ENCODE data around the gene AHRR. TPM values are rescaled to one million over a fixed set of nuclear protein-coding genes. Genes with fewer than 3 reads are reported as not detected.

The AHRR gene
- total and polyA plus RNA-seq, 2 experiments from 2014 or later: 0.27 to 1.8 TPM

DNA sequence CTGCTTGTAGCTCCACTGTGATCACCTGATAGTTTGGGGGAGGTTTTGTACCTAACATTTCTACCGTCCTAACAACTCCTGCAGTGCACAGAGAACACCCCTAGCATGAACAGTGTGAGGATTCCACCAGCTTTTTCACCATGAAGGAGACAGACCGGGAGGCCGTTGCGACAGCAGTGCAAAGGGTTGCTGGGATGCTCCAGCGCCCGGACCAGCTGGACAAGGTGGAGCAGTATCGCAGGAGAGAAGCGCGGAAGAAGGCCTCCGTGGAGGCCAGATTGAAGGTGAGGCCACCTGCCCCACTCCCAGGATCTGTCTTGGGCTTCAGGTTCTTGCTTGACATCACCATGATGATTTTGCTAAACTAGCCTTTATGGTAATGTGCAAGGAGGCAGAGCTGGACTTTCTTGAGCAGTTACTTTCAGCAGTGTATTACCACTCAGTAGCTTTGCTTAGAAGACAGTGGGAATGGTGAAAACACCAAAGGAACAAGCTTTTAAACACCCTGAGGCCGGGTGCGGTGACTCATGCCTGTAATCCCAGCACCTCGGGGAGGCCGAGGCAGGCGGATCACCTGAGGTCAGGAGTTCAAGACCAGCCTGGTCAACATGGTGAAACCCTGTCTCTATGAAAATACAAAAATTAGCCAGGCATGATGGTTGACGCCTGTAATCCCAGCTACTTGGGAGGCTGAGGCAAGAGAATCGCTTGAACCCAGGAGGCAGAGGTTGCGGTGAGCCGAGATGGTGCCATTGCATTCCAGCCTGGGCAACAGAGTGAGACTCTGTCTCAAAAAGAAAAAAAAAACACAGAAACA is 124.8 kb downstream of the AHRR start:
- Mint-ChIP-seq H3K4me3 (no peak overlapping the region), H3K36me3 (ENCODE audit: low read depth) (peaks cover 39% of the 10 kb centered on the region), H3K27ac (no peak overlapping the region), H3K9me3 (peaks cover 3% of the 10 kb centered on the region; the same call in 1 of the 3 replicates), H3K27me3 (ENCODE audit: insufficient read depth, low read depth, poor library complexity) (peaks cover 14% of the 10 kb centered on the region), H3K4me1 (peaks cover 3% of the 10 kb centered on the region; the same call in 2 of the 3 replicates)
- Histone ChIP-seq H3K27me3 (ENCODE audit: insufficient read depth) (no peaks in the 10 kb centered on the region), H3F3A (replicated peaks; ENCODE audit: low read depth) (no peaks in the 10 kb centered on the region), H3K4me3 (no peak overlapping the region), H3K27ac (ENCODE audit: low read depth) (no peak overlapping the region), H3K79me2 (replicated peaks; ENCODE audit: insufficient read depth) (peaks cover 18% of the 10 kb centered on the region), H3K4me2 (no peak overlapping the region), H3K36me3 (ENCODE audit: insufficient read depth) (peaks cover 18% of the 10 kb centered on the region), H4K20me1 (replicated peaks; ENCODE audit: insufficient read depth) (peaks cover 7% of the 10 kb centered on the region), H3K9me2 (ENCODE audit: insufficient read depth) (no peaks in the 10 kb centered on the region), H2AFZ (no peak overlapping the region), H3K4me1 (ENCODE audit: insufficient read depth) (peaks cover 6% of the 10 kb centered on the region; the same call in 1 of the 2 replicates)
- no peak for ATAC-seq
- DNase-seq (ENCODE audit: low spot score): no peak
- TF ChIP-seq EZH2phosphoT487 (IDR thresholded peaks at IDR 0.05; ENCODE audit: unreplicated experiment) (no peak), STAT1 (IDR thresholded peaks at IDR 0.05; ENCODE audit: unreplicated experiment) (no peak), POLR2AphosphoS5 (IDR thresholded peaks at IDR 0.05; ENCODE audit: low read depth) (no peak), ZNF114 (CRISPR knock-in tag; IDR thresholded peaks at IDR 0.05) (no peak), ZNF331 (CRISPR knock-in tag; IDR thresholded peaks at IDR 0.05; ENCODE audit: low read depth) (no peak), NANOG (IDR thresholded peaks at IDR 0.05; ENCODE audit: borderline replicate concordance) (no peak), JUNB (IDR thresholded peaks at IDR 0.05; ENCODE audit: unreplicated experiment) (no peak), CREB1 (CRISPR knock-in tag; IDR thresholded peaks at IDR 0.05; ENCODE audit: low read depth) (no peak), EZH2 (IDR thresholded peaks at IDR 0.05; ENCODE audit: low read depth, unreplicated experiment) (no peak)
- TF ChIP-seq, protein P1, sequence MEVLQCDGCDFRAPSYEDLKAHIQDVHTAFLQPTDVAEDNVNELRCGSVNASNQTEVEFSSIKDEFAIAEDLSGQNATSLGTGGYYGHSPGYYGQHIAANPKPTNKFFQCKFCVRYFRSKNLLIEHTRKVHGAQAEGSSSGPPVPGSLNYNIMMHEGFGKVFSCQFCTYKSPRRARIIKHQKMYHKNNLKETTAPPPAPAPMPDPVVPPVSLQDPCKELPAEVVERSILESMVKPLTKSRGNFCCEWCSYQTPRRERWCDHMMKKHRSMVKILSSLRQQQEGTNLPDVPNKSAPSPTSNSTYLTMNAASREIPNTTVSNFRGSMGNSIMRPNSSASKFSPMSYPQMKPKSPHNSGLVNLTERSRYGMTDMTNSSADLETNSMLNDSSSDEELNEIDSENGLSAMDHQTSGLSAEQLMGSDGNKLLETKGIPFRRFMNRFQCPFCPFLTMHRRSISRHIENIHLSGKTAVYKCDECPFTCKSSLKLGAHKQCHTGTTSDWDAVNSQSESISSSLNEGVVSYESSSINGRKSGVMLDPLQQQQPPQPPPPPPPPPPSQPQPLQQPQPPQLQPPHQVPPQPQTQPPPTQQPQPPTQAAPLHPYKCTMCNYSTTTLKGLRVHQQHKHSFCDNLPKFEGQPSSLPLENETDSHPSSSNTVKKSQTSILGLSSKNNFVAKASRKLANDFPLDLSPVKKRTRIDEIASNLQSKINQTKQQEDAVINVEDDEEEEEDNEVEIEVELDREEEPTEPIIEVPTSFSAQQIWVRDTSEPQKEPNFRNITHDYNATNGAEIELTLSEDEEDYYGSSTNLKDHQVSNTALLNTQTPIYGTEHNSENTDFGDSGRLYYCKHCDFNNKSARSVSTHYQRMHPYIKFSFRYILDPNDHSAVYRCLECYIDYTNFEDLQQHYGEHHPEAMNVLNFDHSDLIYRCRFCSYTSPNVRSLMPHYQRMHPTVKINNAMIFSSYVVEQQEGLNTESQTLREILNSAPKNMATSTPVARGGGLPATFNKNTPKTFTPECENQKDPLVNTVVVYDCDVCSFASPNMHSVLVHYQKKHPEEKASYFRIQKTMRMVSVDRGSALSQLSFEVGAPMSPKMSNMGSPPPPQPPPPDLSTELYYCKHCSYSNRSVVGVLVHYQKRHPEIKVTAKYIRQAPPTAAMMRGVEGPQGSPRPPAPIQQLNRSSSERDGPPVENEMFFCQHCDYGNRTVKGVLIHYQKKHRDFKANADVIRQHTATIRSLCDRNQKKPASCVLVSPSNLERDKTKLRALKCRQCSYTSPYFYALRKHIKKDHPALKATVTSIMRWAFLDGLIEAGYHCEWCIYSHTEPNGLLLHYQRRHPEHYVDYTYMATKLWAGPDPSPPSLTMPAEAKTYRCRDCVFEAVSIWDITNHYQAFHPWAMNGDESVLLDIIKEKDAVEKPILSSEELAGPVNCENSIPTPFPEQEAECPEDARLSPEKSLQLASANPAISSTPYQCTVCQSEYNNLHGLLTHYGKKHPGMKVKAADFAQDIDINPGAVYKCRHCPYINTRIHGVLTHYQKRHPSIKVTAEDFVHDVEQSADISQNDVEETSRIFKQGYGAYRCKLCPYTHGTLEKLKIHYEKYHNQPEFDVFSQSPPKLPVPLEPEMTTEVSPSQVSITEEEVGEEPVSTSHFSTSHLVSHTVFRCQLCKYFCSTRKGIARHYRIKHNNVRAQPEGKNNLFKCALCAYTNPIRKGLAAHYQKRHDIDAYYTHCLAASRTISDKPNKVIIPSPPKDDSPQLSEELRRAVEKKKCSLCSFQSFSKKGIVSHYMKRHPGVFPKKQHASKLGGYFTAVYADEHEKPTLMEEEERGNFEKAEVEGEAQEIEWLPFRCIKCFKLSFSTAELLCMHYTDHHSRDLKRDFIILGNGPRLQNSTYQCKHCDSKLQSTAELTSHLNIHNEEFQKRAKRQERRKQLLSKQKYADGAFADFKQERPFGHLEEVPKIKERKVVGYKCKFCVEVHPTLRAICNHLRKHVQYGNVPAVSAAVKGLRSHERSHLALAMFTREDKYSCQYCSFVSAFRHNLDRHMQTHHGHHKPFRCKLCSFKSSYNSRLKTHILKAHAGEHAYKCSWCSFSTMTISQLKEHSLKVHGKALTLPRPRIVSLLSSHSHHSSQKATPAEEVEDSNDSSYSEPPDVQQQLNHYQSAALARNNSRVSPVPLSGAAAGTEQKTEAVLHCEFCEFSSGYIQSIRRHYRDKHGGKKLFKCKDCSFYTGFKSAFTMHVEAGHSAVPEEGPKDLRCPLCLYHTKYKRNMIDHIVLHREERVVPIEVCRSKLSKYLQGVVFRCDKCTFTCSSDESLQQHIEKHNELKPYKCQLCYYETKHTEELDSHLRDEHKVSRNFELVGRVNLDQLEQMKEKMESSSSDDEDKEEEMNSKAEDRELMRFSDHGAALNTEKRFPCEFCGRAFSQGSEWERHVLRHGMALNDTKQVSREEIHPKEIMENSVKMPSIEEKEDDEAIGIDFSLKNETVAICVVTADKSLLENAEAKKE (CRISPR knock-in tag; IDR thresholded peaks at IDR 0.05): no peak
- TF ChIP-seq, protein P2, sequence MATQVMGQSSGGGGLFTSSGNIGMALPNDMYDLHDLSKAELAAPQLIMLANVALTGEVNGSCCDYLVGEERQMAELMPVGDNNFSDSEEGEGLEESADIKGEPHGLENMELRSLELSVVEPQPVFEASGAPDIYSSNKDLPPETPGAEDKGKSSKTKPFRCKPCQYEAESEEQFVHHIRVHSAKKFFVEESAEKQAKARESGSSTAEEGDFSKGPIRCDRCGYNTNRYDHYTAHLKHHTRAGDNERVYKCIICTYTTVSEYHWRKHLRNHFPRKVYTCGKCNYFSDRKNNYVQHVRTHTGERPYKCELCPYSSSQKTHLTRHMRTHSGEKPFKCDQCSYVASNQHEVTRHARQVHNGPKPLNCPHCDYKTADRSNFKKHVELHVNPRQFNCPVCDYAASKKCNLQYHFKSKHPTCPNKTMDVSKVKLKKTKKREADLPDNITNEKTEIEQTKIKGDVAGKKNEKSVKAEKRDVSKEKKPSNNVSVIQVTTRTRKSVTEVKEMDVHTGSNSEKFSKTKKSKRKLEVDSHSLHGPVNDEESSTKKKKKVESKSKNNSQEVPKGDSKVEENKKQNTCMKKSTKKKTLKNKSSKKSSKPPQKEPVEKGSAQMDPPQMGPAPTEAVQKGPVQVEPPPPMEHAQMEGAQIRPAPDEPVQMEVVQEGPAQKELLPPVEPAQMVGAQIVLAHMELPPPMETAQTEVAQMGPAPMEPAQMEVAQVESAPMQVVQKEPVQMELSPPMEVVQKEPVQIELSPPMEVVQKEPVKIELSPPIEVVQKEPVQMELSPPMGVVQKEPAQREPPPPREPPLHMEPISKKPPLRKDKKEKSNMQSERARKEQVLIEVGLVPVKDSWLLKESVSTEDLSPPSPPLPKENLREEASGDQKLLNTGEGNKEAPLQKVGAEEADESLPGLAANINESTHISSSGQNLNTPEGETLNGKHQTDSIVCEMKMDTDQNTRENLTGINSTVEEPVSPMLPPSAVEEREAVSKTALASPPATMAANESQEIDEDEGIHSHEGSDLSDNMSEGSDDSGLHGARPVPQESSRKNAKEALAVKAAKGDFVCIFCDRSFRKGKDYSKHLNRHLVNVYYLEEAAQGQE (IDR thresholded peaks at IDR 0.05; ENCODE audit: unreplicated experiment): no peak
- TF ChIP-seq, protein P3, sequence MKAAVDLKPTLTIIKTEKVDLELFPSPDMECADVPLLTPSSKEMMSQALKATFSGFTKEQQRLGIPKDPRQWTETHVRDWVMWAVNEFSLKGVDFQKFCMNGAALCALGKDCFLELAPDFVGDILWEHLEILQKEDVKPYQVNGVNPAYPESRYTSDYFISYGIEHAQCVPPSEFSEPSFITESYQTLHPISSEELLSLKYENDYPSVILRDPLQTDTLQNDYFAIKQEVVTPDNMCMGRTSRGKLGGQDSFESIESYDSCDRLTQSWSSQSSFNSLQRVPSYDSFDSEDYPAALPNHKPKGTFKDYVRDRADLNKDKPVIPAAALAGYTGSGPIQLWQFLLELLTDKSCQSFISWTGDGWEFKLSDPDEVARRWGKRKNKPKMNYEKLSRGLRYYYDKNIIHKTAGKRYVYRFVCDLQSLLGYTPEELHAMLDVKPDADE (IDR thresholded peaks at IDR 0.05): no peak
- TF ChIP-seq, protein P4, sequence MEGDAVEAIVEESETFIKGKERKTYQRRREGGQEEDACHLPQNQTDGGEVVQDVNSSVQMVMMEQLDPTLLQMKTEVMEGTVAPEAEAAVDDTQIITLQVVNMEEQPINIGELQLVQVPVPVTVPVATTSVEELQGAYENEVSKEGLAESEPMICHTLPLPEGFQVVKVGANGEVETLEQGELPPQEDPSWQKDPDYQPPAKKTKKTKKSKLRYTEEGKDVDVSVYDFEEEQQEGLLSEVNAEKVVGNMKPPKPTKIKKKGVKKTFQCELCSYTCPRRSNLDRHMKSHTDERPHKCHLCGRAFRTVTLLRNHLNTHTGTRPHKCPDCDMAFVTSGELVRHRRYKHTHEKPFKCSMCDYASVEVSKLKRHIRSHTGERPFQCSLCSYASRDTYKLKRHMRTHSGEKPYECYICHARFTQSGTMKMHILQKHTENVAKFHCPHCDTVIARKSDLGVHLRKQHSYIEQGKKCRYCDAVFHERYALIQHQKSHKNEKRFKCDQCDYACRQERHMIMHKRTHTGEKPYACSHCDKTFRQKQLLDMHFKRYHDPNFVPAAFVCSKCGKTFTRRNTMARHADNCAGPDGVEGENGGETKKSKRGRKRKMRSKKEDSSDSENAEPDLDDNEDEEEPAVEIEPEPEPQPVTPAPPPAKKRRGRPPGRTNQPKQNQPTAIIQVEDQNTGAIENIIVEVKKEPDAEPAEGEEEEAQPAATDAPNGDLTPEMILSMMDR (conservative IDR thresholded peaks at IDR 0.05; ENCODE audit: low read depth in 2 of 2): no peak
